CD4-positive, alpha-beta T cell treated with Interleukin-2 at 100 ng/mL for 4 hours (primary cell): ENCODE results near the gene POLD3.

Experiments used
- DNase-seq: peaks from one replicate; pipeline ENCODE4 v3.0.0-alpha.2; 2020; ENCODE audit warnings: low spot score

The POLD3 gene

GRCh38 chr11:74592441-74593362 lies at the start of gene POLD3:
TSS of gene POLD3 (plus strand) at chr11:74592582. CDS start at chr11:74592659, 77 bp downstream.
- peak; percentile 97 for DNase-seq

- no peak for DNase-seq
Measured at GRCh38 chr11:74543991-74544390, 48.4 kb upstream of the POLD3 start.

- DNase-seq, result no peak
Measured at GRCh38 chr11:74546752-74547151, 45.6 kb upstream of the POLD3 start.

GRCh38 chr11:74550991-74551753 lies 41.2 kb upstream of the POLD3 start:
- no peak for DNase-seq

- DNase-seq, result no peak
Measured at GRCh38 chr11:74551754-74552145, 40.6 kb upstream of the POLD3 start.

- no peak for DNase-seq
Measured at GRCh38 chr11:74557526-74557925, 34.9 kb upstream of the POLD3 start.

- no peak for DNase-seq
Measured at GRCh38 chr11:74559110-74559933, 33.1 kb upstream of the POLD3 start.

GRCh38 chr11:74559934-74560309 lies 32.5 kb upstream of the POLD3 start:
- DNase-seq, result no peak

- no peak for DNase-seq
Measured at GRCh38 chr11:74566146-74566960, 26.0 kb upstream of the POLD3 start.

GRCh38 chr11:74568028-74568427 lies 24.4 kb upstream of the POLD3 start:
- no peak for DNase-seq

- peak; percentile 23 for DNase-seq
Measured at GRCh38 chr11:74570266-74571061, 21.9 kb upstream of the POLD3 start.

GRCh38 chr11:74571062-74571399 lies 21.4 kb upstream of the POLD3 start:
- DNase-seq, result no peak

GRCh38 chr11:74572349-74572748 lies 20.0 kb upstream of the POLD3 start:
- no peak for DNase-seq

GRCh38 chr11:74574563-74574962 lies 17.8 kb upstream of the POLD3 start:
- no peak for DNase-seq

- DNase-seq, result no peak
Measured at GRCh38 chr11:74575999-74576398, 16.4 kb upstream of the POLD3 start.

GRCh38 chr11:74577181-74577580 lies 15.2 kb upstream of the POLD3 start:
- no peak for DNase-seq

- no peak for DNase-seq
Measured at GRCh38 chr11:74577624-74578396, 14.6 kb upstream of the POLD3 start.

- no peak for DNase-seq
Measured at GRCh38 chr11:74579577-74580270, 12.7 kb upstream of the POLD3 start.

- no peak for DNase-seq
Measured at GRCh38 chr11:74581954-74582547, 10.3 kb upstream of the POLD3 start.
